ENCODE results near the gene GLI3. TPM values are rescaled to one million over a fixed set of nuclear protein-coding genes. Genes with fewer than 3 reads are reported as not detected.

Gene GLI3
- total RNA-seq, 1 donor from 2014 or later: 57.0 TPM

DNA sequence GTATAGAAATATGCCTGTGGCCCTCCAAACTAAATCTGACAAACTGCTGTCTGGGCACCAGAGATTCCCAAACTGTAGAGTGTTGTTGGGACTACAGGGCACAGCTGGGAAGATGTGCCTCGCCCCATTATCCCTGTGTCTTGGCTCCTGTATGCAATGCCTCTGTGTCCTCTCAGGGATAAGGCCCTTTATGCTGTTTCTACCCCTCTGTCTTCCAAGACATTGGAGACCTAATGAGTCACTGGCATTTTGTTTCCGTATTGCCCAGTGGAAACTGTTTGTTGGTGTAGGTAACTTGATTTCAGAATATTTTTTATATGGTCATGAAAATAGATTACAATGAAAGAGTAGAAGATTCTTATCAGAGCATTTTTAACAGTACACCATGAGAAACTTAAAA lies 183.2 kb downstream of the GLI3 start:
- Mint-ChIP-seq H3K27ac (ENCODE audit: unreplicated experiment) (no peak overlapping the region), H3K4me1 (ENCODE audit: unreplicated experiment) (peaks cover 6% of the 10 kb centered on the region), H3K27me3 (ENCODE audit: unreplicated experiment) (no peaks in the 10 kb centered on the region), H3K9me3 (ENCODE audit: unreplicated experiment) (no peaks in the 10 kb centered on the region), H3K36me3 (ENCODE audit: unreplicated experiment) (peaks cover 7% of the 10 kb centered on the region), H3K4me3 (ENCODE audit: unreplicated experiment) (no peak overlapping the region)
- TF ChIP-seq, protein P1, sequence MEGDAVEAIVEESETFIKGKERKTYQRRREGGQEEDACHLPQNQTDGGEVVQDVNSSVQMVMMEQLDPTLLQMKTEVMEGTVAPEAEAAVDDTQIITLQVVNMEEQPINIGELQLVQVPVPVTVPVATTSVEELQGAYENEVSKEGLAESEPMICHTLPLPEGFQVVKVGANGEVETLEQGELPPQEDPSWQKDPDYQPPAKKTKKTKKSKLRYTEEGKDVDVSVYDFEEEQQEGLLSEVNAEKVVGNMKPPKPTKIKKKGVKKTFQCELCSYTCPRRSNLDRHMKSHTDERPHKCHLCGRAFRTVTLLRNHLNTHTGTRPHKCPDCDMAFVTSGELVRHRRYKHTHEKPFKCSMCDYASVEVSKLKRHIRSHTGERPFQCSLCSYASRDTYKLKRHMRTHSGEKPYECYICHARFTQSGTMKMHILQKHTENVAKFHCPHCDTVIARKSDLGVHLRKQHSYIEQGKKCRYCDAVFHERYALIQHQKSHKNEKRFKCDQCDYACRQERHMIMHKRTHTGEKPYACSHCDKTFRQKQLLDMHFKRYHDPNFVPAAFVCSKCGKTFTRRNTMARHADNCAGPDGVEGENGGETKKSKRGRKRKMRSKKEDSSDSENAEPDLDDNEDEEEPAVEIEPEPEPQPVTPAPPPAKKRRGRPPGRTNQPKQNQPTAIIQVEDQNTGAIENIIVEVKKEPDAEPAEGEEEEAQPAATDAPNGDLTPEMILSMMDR (IDR thresholded peaks at IDR 0.05): no peak
- no peak for DNase-seq (ENCODE audit: extremely low spot score, unreplicated experiment)

DNA sequence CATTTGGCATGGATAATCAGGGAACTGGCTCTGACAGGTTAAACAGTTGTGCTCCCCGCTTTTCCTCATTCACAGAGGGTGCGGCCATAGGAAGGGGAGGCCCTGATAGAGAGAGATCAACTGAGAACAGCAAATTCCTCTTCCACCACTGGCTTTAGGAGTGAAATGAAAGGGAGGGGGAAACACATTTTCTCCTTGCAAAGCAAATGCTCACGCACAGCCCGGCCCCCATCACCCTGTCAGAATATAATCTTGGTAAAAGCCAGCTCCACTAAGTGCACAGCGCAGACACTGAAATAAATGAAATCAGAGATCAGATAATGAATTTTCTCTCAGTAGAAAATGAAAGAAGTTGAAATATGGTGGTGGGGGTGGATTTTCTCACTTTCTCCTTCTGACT lies 187.2 kb downstream of the GLI3 start:
- no peaks in the 10 kb centered on the region for H3K27me3 Mint-ChIP-seq (ENCODE audit: unreplicated experiment)
- H3K4me1 Mint-ChIP-seq (ENCODE audit: unreplicated experiment): peaks cover 6% of the 10 kb centered on the region
- no peak overlapping the region for H3K4me3 Mint-ChIP-seq (ENCODE audit: unreplicated experiment)
- no peak for DNase-seq (ENCODE audit: extremely low spot score, unreplicated experiment)
- peaks cover 32% of the 10 kb centered on the region for H3K36me3 Mint-ChIP-seq (ENCODE audit: unreplicated experiment)
- no peaks in the 10 kb centered on the region for H3K9me3 Mint-ChIP-seq (ENCODE audit: unreplicated experiment)
- TF ChIP-seq, protein P1 (IDR thresholded peaks at IDR 0.05): no peak
- no peak overlapping the region for H3K27ac Mint-ChIP-seq (ENCODE audit: unreplicated experiment)

DNA sequence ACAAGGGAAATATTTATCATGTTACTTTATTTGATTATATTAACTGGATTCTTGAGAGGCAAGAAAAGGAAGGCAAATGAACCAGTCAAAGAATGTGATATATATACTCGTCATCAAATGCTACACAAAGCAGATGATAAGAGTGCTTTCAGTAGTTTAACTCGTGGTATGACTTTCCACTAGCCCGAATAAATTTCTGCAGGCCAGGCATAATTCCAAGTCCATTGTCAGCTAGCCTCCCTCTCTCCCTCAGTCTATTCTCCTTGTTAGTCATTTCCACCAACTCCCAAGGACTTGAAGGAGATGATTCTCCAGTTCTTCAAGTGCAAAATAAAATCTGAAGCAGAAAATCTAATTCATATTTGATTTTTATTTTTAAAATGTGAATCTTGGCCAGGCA lies 190.5 kb downstream of the GLI3 start:
- Mint-ChIP-seq H3K9me3 (ENCODE audit: unreplicated experiment) (no peaks in the 10 kb centered on the region), H3K27ac (ENCODE audit: unreplicated experiment) (no peak overlapping the region), H3K4me3 (ENCODE audit: unreplicated experiment) (no peak overlapping the region), H3K36me3 (ENCODE audit: unreplicated experiment) (peaks cover 56% of the 10 kb centered on the region), H3K27me3 (ENCODE audit: unreplicated experiment) (no peaks in the 10 kb centered on the region), H3K4me1 (ENCODE audit: unreplicated experiment) (no peaks in the 10 kb centered on the region)
- TF ChIP-seq, protein P1 (IDR thresholded peaks at IDR 0.05): no peak
- DNase-seq (ENCODE audit: extremely low spot score, unreplicated experiment): no peak

DNA sequence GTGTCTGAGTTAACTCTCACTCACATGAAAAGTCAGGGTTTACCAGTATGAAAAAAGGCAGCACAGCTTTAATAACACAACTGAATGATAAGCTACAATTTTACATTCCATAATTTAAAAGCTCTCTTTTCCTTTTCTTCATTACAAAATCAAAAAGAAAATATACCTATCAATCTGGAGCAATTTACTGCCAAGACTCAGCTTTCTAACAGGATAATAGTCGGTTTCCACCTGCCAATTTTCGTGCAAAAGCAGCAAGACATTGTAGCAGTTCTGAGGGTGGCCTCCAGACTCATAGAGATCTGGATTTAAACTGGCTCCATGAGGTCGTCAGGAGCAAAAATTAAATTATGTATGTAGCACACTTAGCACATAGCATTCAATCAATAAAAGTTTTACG lies 191.0 kb downstream of the GLI3 start:
- no peak overlapping the region for H3K27ac Mint-ChIP-seq (ENCODE audit: unreplicated experiment)
- peaks cover 60% of the 10 kb centered on the region for H3K36me3 Mint-ChIP-seq (ENCODE audit: unreplicated experiment)
- H3K27me3 Mint-ChIP-seq (ENCODE audit: unreplicated experiment): no peaks in the 10 kb centered on the region
- DNase-seq (ENCODE audit: extremely low spot score, unreplicated experiment): no peak
- TF ChIP-seq, protein P1 (IDR thresholded peaks at IDR 0.05): no peak
- H3K4me3 Mint-ChIP-seq (ENCODE audit: unreplicated experiment): no peak overlapping the region
- H3K9me3 Mint-ChIP-seq (ENCODE audit: unreplicated experiment): no peaks in the 10 kb centered on the region
- no peaks in the 10 kb centered on the region for H3K4me1 Mint-ChIP-seq (ENCODE audit: unreplicated experiment)

DNA sequence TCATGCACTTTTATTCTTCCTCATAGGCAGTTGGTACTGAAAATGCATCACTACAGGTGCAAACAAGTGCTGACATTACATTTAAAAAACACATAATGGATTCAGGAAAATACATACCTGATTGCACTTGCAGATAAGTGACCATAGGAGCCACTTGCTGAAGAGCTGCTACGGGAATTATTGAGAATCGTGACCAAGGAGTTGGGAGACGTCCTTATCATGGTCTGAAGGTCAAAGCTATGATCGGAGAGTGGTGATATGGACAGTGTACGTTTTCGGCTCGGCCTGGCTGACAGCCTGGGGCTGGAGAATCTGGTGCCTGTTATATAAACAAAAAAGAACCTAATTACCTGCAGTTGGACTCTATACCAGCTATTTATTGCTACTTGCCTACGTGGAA lies 197.1 kb downstream of the GLI3 start:
- H3K27ac Mint-ChIP-seq (ENCODE audit: unreplicated experiment): no peak overlapping the region
- no peaks in the 10 kb centered on the region for H3K27me3 Mint-ChIP-seq (ENCODE audit: unreplicated experiment)
- H3K9me3 Mint-ChIP-seq (ENCODE audit: unreplicated experiment): no peaks in the 10 kb centered on the region
- peaks cover 68% of the 10 kb centered on the region for H3K36me3 Mint-ChIP-seq (ENCODE audit: unreplicated experiment)
- TF ChIP-seq, protein P1 (IDR thresholded peaks at IDR 0.05): no peak
- no peak overlapping the region for H3K4me3 Mint-ChIP-seq (ENCODE audit: unreplicated experiment)
- no peaks in the 10 kb centered on the region for H3K4me1 Mint-ChIP-seq (ENCODE audit: unreplicated experiment)
- DNase-seq (ENCODE audit: extremely low spot score, unreplicated experiment): no peak
